ENCODE data around the gene TLL1. TPM values are rescaled to one million over a fixed set of nuclear protein-coding genes. Genes with fewer than 3 reads are reported as not detected.

TLL1 gene
- total RNA-seq, 1 experiment from 2014 or later: 14.3 TPM

- no TSS peak for BruUV-seq (replicated peaks)
- intact Hi-C loops (cut with micrococcal nuclease; ENCODE audit: unreplicated experiment): no loop called here
- Histone ChIP-seq H3K36me3 (ENCODE audit: insufficient read depth, low read length, poor library complexity, severe bottlenecking) (no peaks in the 10 kb centered on the region), H3K27ac (ENCODE audit: low read depth, low read length, poor library complexity, severe bottlenecking) (no peak overlapping the region), H3K27me3 (replicated peaks; ENCODE audit: insufficient read depth, low read depth, low read length, poor library complexity) (no peaks in the 10 kb centered on the region), H3K4me1 (ENCODE audit: insufficient read depth, low read length, poor library complexity, severe bottlenecking) (no peaks in the 10 kb centered on the region), H3K4me3 (ENCODE audit: low read depth, low read length, poor library complexity, severe bottlenecking) (no peak overlapping the region), H3K9me3 (ENCODE audit: low read depth, low read length, poor library complexity, severe bottlenecking) (no peaks in the 10 kb centered on the region)
- ChIA-PET POLR2A (ENCODE audit: low non-redundant PET) (no interaction called here), CTCF (no interaction called here)
- no peak for DNase-seq (ENCODE audit: low spot score)
- TF ChIP-seq EZH2 (IDR thresholded peaks at IDR 0.05; ENCODE audit: borderline replicate concordance, low read depth, low read length, poor library complexity, severe bottlenecking): no peak
- no peak for TF ChIP-seq CTCF (conservative IDR thresholded peaks at IDR 0.05; ENCODE audit: low read depth, low read length)
Observed at GRCh38 chr4:166067915-166068314, 194.9 kb downstream of the TLL1 start.

GRCh38 chr4:166073783-166074182, 200.7 kb downstream of the TLL1 start:
- intact Hi-C loops (cut with micrococcal nuclease; ENCODE audit: unreplicated experiment): no loop called here
- no peaks in the 10 kb centered on the region for H3K9me3 ChIP-seq (ENCODE audit: low read depth, low read length, poor library complexity, severe bottlenecking)
- no peak overlapping the region for H3K4me3 ChIP-seq (ENCODE audit: low read depth, low read length, poor library complexity, severe bottlenecking)
- H3K27me3 ChIP-seq (replicated peaks; ENCODE audit: insufficient read depth, low read depth, low read length, poor library complexity): no peaks in the 10 kb centered on the region
- no peak for TF ChIP-seq EZH2 (IDR thresholded peaks at IDR 0.05; ENCODE audit: borderline replicate concordance, low read depth, low read length, poor library complexity, severe bottlenecking)
- no peak for TF ChIP-seq CTCF (conservative IDR thresholded peaks at IDR 0.05; ENCODE audit: low read depth, low read length)
- ChIA-PET POLR2A (ENCODE audit: low non-redundant PET) (no interaction called here), CTCF (no interaction called here)
- no peak for DNase-seq (ENCODE audit: low spot score)
- no peak overlapping the region for H3K27ac ChIP-seq (ENCODE audit: low read depth, low read length, poor library complexity, severe bottlenecking)
- no peaks in the 10 kb centered on the region for H3K36me3 ChIP-seq (ENCODE audit: insufficient read depth, low read length, poor library complexity, severe bottlenecking)
- H3K4me1 ChIP-seq (ENCODE audit: insufficient read depth, low read length, poor library complexity, severe bottlenecking): no peaks in the 10 kb centered on the region
- no TSS peak for BruUV-seq (replicated peaks)

DNA sequence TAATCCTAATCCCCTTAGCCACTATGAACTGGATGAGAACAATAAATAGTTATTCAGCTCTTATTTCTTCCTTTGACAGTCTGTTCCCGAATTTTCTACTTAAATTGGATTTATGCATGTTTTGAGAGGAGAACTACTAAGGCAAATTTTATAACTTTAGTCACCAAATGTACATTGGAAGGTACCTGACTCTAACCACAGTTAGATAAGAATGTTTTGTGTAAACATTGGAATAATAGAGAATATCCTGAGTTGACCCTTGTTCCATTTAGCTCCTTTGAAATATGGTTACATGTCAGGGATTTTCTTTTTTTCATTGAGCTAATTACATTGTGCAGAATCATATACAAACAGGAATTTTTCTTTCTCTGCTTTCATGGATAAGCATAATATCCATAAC, 202.6 kb downstream of the TLL1 start:
- CTCF ChIA-PET: no interaction called here
- no peaks in the 10 kb centered on the region for H3K9me3 ChIP-seq (ENCODE audit: low read depth, low read length, poor library complexity, severe bottlenecking)
- H3K36me3 ChIP-seq (ENCODE audit: insufficient read depth, low read length, poor library complexity, severe bottlenecking): no peaks in the 10 kb centered on the region
- H3K27me3 ChIP-seq (replicated peaks; ENCODE audit: insufficient read depth, low read depth, low read length, poor library complexity): no peaks in the 10 kb centered on the region
- BruUV-seq (replicated peaks): no TSS peak
- no peak overlapping the region for H3K27ac ChIP-seq (ENCODE audit: low read depth, low read length, poor library complexity, severe bottlenecking)
- no peaks in the 10 kb centered on the region for H3K4me1 ChIP-seq (ENCODE audit: insufficient read depth, low read length, poor library complexity, severe bottlenecking)
- no peak for DNase-seq (ENCODE audit: low spot score)
- no peak for TF ChIP-seq EZH2 (IDR thresholded peaks at IDR 0.05; ENCODE audit: borderline replicate concordance, low read depth, low read length, poor library complexity, severe bottlenecking)
- TF ChIP-seq CTCF (conservative IDR thresholded peaks at IDR 0.05; ENCODE audit: low read depth, low read length): no peak
- intact Hi-C loops (cut with micrococcal nuclease; ENCODE audit: unreplicated experiment): no loop called here
- no peak overlapping the region for H3K4me3 ChIP-seq (ENCODE audit: low read depth, low read length, poor library complexity, severe bottlenecking)
- POLR2A ChIA-PET (ENCODE audit: low non-redundant PET): no interaction called here
